Esophagus squamous epithelium (tissue), 5 donors: ENCODE results near the gene OR1F1. TPM values are rescaled to one million over a fixed set of nuclear protein-coding genes. Genes with fewer than 3 reads are reported as not detected.
A peak's percentile ranks its signal among the peaks of the same experiment; 100 is the strongest.
"Not testable (repeated sequence)": the region's sequence is repeated elsewhere in the genome, so short reads cannot be mapped to it uniquely, and the experiment has no call there.

ENCODE experiments used
- DNase-seq: peaks from one replicate; lab custom pipeline; 2025; lab: John Stamatoyannopoulos, UW
- H3K27ac ChIP-seq, 4 donors: fragments of 200-600 bp; sonication (generic); one replicate each; pipeline ENCODE4 v1.5.1; 2016 to 2019; ENCODE audit warnings: mild to moderate bottlenecking in 1 of 4
- H3K27me3 ChIP-seq, 4 donors: fragments of 200-600 bp; sonication (generic); 1 replicate in 3 of 4; 2 replicates in 1 of 4; pipeline versions ENCODE4 v1.5.1 to v1.6.0; 2017 to 2021; ENCODE audit warnings: antibody characterized with exemption in 1 of 4
- H3K36me3 ChIP-seq, 3 donors: fragments of 200-600 bp; sonication (generic); one replicate each; pipeline ENCODE4 v1.5.1; 2016 to 2019
- H3K4me1 ChIP-seq, 3 donors: fragments of 200-600 bp; sonication (generic); one replicate each; pipeline ENCODE4 v1.5.1; 2017 to 2019
- H3K4me3 ChIP-seq, 4 donors: fragments of 200-600 bp; sonication (generic); 1 replicate in 3 of 4; 2 replicates in 1 of 4; pipeline ENCODE4 v1.5.1; 2016 to 2019; ENCODE audit warnings: mild to moderate bottlenecking in 2 of 4, moderate library complexity in 1 of 4
- H3K9me3 ChIP-seq, 3 donors: fragments of 200-600 bp; sonication (generic); one replicate each; pipeline ENCODE4 v1.5.1; 2016 to 2019
- CTCF ChIP-seq, 6 experiments: fragments of 450-650 bp in 4 of 6; fragments of 200-600 bp in 2 of 6; sonication (generic) in 2 of 6; IDR thresholded peaks; one replicate each; pipeline ENCODE4 v1.5.1; 2016 to 2019; ENCODE audit warnings: antibody characterized with exemption in 6 of 6, mild to moderate bottlenecking in 4 of 6, moderate library complexity in 4 of 6
- POLR2A ChIP-seq, 4 donors: fragments of 450-650 bp; IDR thresholded peaks; one replicate each; pipeline ENCODE4 v1.6.1; 2017; ENCODE audit warnings: antibody characterized with exemption in 4 of 4, mild to moderate bottlenecking in 4 of 4, moderate library complexity in 3 of 4
- WGBS, 2 donors: methylation state at CpG; one replicate each; pipeline ENCODE4 v1.1.5; 2018; 5-methylcytosine and 5-hydroxymethylcytosine counted together
- intact Hi-C: fragments of 100-400 bp; cut with DNase I; formaldehyde crosslinking; loops from one replicate; pipeline ENCODE4 v1.15.0; 2022
- total RNA-seq, 4 donors: library from RNA; depleted of rRNA; stranded (reverse); fragments of >200 nt; gene quantifications; one replicate each; pipeline ENCODE4 v1.1.0, GENCODE V29; 2016
- donor health status: DM: yes; HTN: yes; CAD: no.

OR1F1 gene
- not detected for total RNA-seq

DNA sequence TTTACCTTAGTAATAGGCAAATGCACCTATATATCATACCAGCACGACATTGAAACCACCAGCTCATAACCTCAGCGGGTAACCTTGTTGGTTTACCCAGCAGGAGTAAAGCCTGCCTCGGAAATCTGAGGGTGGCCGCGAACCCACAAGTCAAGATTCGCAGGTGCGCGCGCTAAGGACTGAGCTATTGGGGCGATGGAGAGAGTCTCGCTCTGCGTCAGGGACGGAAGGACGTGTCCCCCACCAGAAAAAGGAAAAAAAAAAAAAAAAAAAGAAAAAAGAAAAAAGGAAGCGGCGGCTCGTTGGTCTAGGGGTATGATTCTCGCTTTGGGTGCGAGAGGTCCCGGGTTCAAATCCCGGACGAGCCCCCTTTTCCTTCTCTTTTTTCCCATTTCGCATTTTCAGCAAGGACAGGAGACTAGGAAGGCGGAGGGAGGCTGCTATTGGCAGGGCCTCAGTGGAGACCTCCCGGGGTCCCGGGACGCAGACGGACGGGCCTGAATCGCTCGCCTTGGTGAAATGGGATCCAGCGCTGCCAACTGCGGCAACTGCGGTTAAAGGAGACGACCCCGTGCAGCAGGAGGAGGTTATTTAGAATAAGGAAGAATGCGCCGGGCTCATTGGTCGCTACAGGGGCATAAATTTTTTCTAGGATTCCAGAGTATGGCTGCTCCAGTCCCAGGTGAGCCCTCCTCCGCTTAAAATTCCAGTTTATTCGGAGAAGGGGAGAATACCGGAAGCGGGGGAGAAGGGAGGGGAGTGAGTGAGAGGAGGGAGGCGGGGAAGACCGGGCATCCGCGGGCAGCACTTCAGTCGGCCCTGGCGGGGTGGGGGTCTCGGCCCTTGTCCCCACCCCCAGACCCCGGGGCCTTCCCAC, at the start of gene OR1F1:
TSS of gene OR1F1 (plus strand) at position 407 of the 877 bp plus-strand sequence.
- peaks cover 20 to 49% (median 22%) of the 10 kb centered on the region in 3 donors for H3K4me1 ChIP-seq
- intact Hi-C loops: no loop called here
- no peaks in the 10 kb centered on the region for H3K36me3 ChIP-seq
- DNase-seq: no peak
- no peak for TF ChIP-seq CTCF (IDR thresholded peaks at IDR 0.05)
- TF ChIP-seq POLR2A (IDR thresholded peaks at IDR 0.05): no peak
- H3K4me3 ChIP-seq: peak within 1 kb of the TSS; percentile 20 to 55 (median 26)
- 3 to 7% methylated on average over 6 to 32 of the region's 51 CpGs for WGBS, 2 donors
- no peak within 1 kb of the TSS for H3K27ac ChIP-seq
- peaks cover 9 to 100% (median 60%) of the 10 kb centered on the region in 4 donors for H3K27me3 ChIP-seq
- peaks cover 0 to 3% (median 0%) of the 10 kb centered on the region in 3 donors for H3K9me3 ChIP-seq

DNA sequence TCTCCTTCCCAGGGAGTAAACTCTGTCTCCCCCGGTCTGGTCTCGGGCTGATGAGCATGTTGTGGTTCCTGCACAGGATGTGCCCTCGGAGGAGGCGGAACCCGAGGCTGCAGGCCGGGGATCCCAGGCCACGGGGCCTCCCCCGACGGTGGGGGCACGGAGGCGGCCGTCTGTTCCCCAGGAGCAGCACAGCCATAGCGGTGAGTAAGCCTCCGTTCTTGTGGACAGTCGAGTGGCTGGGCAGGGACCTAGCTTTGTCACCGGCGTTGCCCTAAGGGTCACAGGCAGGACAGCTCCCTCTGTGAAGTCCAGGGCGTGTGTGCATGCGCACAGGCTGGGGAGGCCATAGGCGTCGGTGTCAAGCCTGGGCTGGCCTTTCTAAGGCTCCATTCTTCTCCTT, 49.7 kb upstream of the OR1F1 start:
- Histone ChIP-seq H3K4me3 (no peak overlapping the region), H3K36me3 (peaks cover 13 to 62% (median 19%) of the 10 kb centered on the region in 3 donors), H3K4me1 (peaks cover 1 to 26% (median 11%) of the 10 kb centered on the region in 3 donors), H3K27ac (no peak overlapping the region), H3K9me3 (no peaks in the 10 kb centered on the region), H3K27me3 (no peaks in the 10 kb centered on the region)
- WGBS, 2 donors: 83 to 93% methylated on average over 3 to 5 of the region's 21 CpGs
- DNase-seq: no peak
- intact Hi-C loops: no loop called here
- TF ChIP-seq CTCF (IDR thresholded peaks at IDR 0.05): no peak
- TF ChIP-seq POLR2A (IDR thresholded peaks at IDR 0.05): no peak

- DNase-seq: no peak
- H3K9me3 ChIP-seq: no peaks in the 10 kb centered on the region
- no peak overlapping the region for H3K27ac ChIP-seq
- peaks cover 0 to 20% (median 6%) of the 10 kb centered on the region in 3 donors for H3K4me1 ChIP-seq
- H3K27me3 ChIP-seq: no peaks in the 10 kb centered on the region
- intact Hi-C loops: no loop called here
- peaks cover 13 to 62% (median 19%) of the 10 kb centered on the region in 3 donors for H3K36me3 ChIP-seq
- TF ChIP-seq CTCF (IDR thresholded peaks at IDR 0.05) (no peak), POLR2A (IDR thresholded peaks at IDR 0.05) (no peak)
- 88 to 89% methylated on average over 4 to 13 of the region's 14 CpGs for WGBS, 2 donors
- no peak overlapping the region for H3K4me3 ChIP-seq
Observed at GRCh38 chr16:3138823-3139426, 49.1 kb upstream of the OR1F1 start.

GRCh38 chr16:3139561-3139960, 48.4 kb upstream of the OR1F1 start:
- intact Hi-C loops, H3K27ac ChIP-seq, H3K4me3 ChIP-seq, DNase-seq, H3K27me3 ChIP-seq, H3K9me3 ChIP-seq: not testable (repeated sequence)
- WGBS, 2 donors: 83 to 84% methylated on average over 8 of the region's 9 CpGs
- H3K36me3 ChIP-seq: peaks cover 13 to 62% (median 19%) of the 10 kb centered on the region in 3 donors
- H3K4me1 ChIP-seq: peaks cover 0 to 17% (median 6%) of the 10 kb centered on the region in 3 donors

DNA sequence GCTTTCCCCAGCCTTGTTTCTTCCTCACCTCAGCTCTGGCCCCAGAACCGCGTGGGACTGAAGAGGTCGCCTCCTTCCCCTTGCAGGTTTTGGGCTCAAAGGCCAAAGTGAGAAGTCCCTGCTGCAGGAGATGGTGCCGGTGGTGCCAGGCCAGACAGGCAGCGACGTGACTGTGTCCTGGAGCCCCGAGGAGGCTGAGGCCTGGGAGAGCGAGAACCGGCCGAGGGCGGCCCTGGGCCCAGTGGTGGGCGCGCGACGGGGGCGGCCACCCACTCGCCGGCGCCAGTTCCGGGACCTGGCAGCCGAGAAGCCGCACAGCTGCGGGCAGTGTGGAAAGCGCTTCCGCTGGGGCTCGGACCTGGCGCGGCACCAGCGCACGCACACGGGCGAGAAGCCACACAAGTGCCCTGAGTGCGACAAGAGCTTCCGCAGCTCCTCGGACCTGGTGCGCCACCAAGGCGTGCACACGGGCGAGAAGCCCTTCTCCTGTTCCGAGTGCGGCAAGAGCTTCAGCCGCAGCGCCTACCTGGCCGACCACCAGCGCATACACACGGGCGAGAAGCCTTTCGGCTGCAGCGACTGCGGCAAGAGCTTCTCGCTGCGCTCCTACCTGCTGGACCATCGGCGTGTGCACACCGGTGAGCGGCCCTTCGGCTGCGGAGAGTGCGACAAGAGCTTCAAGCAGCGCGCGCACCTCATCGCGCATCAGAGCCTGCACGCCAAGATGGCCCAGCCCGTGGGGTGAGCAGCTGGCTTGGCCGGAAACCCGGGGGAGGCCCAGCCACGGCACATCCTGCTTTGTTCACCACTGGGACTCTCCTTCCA, 47.2 kb upstream of the OR1F1 start:
- no peak for DNase-seq
- Histone ChIP-seq H3K4me3 (no peak overlapping the region), H3K27ac (no peak overlapping the region), H3K4me1 (peaks cover 0 to 10% (median 5%) of the 10 kb centered on the region in 3 donors), H3K9me3 (no peaks in the 10 kb centered on the region), H3K27me3 (no peaks in the 10 kb centered on the region), H3K36me3 (peaks cover 13 to 62% (median 19%) of the 10 kb centered on the region in 3 donors)
- no peak for TF ChIP-seq CTCF (IDR thresholded peaks at IDR 0.05)
- TF ChIP-seq POLR2A (IDR thresholded peaks at IDR 0.05): no peak
- 94 to 100% methylated on average over 14 to 22 of the region's 69 CpGs for WGBS, 2 donors
- intact Hi-C loops: no loop called here
